Measurements from ENCODE around the gene TOPBP1. TPM values are rescaled to one million over a fixed set of nuclear protein-coding genes. Genes with fewer than 3 reads are reported as not detected.
"Not testable (repeated sequence)": the region's sequence is repeated elsewhere in the genome, so short reads cannot be mapped to it uniquely, and the experiment has no call there.

TOPBP1 gene
- total RNA-seq, 1 donor from 2014 or later: 10.0 TPM

GRCh38 chr3:133676336-133677118, 14.8 kb upstream of the TOPBP1 start:
- intact Hi-C loops (cut with micrococcal nuclease): no loop called here
- DNase-seq (no peak), ATAC-seq (no peak)

DNA sequence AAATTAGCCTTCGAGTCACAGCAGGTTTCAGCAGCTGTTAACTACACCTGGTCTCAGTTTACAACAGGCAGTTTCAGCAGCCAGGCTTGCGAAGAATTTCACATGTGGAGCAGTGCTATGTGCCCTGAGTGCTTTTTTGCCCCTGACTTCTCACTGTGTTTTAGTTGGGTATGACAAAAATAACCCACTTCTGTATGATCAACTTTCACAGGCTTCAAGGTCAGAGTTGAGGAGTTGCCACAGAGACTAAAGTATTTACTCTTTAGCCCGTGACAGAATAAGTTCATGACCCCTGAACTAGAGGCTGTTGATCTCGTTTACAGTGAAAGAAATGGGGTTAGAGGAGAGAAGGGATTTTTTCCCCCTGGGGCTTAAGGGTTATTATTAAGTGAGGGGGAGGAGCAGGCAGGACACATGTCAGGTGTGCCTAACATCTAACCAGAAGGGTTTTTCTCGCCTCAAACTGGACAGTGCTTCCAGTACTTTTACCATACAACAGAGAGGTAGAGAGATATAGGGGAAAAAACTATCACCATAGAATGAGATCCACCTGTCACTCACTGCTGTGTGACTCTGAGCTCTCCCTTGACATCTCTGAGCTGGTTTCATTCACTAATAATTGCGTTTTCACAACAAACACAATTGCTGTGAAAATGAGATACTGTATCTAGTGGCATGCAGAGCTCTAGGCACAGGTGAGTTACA, 14.0 kb upstream of the TOPBP1 start:
- intact Hi-C loops (cut with micrococcal nuclease): no loop called here
- DNase-seq (no peak), ATAC-seq (no peak)

DNA sequence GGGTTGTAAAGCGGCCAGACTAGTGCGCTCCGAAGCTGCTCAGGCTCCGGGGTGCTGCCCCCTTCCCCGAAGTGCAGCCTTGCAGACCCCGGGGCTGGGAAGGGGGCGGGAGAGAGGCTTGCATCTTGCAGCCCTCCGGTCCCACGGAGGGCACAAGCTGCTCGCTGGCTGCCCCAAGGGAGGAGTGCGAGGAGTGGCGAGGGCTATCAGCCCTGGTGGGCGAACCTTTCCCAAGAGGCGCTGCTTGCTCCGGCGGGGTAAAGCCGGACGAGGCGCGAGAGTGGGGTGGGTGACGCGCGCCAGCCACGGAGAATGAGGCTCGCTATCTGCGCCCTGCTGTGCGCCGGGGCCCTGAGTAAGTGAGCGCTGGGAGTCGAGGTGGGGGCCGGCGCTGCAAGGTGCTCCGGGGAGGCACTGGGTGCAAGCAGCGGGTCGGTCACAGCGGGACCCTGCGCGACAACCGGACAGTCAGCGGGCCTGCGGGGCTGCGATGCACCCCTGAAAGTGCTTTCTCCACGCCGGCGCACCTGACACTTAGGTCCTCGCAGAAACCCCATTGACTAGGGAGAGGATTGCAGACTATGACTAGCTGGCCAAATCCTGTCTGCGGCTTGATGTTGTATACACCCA, 12.7 kb upstream of the TOPBP1 start:
- DNase-seq (no peak), ATAC-seq (no peak)
- intact Hi-C loops (cut with micrococcal nuclease): no loop called here

DNA sequence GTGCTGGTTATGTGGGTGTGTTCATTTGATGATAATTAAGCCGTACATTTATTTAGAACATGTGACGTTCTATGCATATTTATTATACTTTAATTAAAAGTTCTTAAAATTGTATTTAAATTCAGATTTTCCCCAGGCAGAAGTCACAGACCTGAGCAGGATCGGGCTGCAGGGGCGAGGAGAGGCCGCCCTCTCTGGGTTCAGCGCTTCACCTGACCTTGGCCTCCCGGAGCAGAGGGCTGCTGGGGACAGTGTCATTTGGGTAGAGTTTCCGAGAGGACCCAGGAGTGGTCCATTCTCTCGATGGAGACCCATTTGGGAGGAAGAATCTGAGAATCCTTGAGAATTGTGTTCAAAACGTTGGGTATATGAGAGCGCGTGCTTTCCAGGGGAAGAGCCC, 12.0 kb upstream of the TOPBP1 start:
- DNase-seq: no peak
- no peak for ATAC-seq
- intact Hi-C loops (cut with micrococcal nuclease): no loop called here

DNA sequence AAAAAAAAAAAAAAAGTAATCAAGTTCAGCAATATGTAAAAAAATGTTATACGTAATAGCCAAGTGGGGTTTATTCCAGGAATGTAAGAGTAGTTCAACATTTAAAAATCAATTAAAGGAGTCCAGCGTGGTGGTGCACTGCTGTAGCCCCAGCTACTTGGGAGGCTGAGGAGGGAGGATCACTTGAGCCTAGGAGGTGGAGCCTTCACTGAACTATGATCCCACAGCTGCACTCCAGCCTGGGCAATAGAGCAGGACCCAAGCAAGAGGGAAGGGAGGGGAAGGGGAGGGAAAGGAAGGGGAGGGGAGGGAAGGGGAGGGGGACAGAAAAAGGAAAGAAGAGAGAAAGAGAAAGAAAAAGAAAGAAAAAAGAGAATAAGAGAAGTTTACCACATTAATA, 10.7 kb upstream of the TOPBP1 start:
- no peak for DNase-seq
- intact Hi-C loops (cut with micrococcal nuclease): no loop called here
- ATAC-seq: no peak

DNA sequence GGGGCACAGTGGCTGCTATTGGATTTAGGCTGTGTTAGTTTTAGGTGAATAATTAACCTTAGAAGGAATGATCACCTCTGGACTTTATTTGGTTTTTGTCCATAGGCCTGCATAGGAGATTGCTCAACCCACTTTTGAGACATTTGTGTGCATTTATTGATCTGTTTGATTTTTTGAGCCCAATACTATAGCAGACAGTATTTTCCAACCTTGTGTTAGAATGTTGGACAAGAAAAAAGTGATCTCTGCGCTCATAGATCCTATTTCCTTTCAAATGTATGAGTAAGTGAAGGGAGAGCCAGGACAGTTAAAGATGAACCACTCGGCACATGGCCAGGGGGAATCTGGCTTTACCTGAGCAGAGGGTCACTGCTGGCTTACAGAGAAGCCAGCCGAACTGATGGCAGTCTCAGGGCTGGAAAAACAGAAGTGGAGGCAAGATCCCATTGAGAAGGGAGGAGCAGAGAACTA, 8.8 kb upstream of the TOPBP1 start:
- DNase-seq: no peak
- intact Hi-C loops (cut with micrococcal nuclease): no loop called here
- ATAC-seq: no peak

DNA sequence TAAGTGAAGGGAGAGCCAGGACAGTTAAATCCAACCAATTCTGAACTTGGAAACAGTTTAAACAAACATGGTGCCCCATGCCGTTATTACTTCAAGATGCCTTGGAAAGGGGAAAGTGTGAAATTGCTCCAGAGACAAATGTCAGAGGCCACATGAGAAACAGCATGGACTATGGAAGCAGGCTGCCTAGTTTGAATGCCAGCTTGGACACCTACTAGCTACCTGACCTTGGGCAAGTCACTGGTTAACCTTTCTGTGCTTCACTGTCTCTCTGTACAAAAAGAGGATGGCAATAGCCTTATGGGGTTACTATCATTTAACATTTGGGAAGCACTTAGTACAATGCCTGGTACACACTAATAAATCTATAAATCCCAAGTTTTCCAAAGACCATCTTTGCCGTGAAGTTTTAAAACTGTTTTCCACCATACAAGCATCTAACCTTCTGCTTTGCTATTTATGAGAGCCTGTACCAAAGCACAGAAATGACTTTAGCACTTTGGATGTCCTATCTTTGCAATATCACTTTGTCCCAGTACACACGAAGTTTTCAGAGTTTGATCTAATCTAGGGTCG, 8.3 kb upstream of the TOPBP1 start:
- intact Hi-C loops (cut with micrococcal nuclease): no loop called here
- DNase-seq (no peak), ATAC-seq (no peak)

DNA sequence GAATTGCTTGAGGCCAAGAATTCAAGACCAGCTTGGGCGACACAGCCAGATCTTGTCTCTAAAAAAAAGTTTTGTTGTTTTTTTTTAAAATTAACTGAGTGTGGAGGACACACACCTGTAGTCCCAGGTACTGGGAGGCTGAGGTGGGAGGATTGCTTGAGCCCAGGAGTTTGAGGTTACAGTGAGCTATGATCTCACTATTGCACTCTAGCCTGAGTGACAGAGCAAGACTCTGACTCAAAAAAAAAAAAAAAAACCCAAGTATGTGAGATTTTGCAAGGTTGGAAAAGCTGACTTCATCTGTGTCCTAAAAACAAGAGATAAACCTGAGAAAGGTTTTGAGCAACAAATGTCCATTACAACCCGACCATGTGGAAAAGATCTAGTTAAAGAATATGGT, 5.4 kb upstream of the TOPBP1 start:
- DNase-seq (no peak), ATAC-seq (no peak)
- intact Hi-C loops (cut with micrococcal nuclease): no loop called here

DNA sequence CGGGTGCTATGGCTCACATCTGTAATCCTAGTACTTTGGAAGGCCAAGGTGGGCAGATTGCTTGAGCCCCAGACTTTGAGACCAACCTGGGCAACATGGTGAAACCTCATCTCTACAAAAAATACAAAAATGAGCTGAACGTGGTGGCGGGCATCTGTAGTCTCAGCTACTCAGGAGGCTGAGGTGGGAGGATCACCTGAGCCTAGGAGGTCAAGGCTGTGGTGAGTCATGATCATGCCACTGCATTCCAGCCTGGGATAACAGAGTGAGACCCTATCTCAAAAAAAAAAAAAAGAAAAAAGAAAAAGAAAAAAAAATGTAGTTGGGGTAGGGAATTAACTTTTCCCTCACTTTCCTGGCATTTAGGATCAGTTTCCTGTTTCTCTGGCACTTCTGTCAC, 3.4 kb upstream of the TOPBP1 start:
- DNase-seq; intact Hi-C loops (cut with micrococcal nuclease); ATAC-seq: not testable (repeated sequence)

DNA sequence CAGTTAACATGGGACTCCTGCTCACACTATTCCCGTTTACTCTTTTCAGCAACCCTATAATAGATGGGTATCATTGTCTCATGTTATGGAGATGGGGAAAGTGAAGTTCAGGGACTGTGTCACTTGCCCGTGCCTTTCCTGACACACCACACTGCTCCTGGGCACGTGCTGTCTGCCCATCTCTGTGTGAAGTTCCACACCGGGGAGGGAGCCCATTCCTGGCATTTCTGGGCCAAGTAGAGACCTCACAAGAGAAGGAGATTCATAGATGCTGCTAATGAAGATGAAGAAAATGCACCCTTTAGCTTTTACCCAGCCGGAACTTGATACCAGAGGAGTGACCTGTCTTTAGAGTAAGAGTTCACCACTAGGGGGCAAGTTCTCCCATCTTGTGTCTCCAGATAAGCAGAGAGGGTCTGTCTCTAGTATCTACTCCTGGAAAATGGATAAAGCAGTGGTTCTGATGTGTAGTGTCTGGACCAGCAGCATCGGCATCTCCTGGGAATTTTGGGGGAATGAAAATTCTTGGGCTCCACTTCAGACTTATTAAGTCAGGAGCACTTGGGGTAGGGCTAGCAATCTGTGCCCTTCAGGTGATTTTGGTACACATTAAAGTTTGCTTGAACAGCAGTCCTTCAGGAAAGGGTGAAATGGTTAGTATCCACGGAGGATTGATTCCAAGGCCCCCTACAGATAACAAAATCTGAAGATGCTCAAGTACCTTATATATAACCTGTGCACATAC, 2.0 kb upstream of the TOPBP1 start:
- ATAC-seq (peak; percentile 56), DNase-seq (no peak)
- intact Hi-C loops (cut with micrococcal nuclease): no loop called here

GRCh38 chr3:133662278-133662651, 524 bp upstream of the TOPBP1 start:
- ATAC-seq: peak; percentile 56
- intact Hi-C loops (cut with micrococcal nuclease): no loop called here
- DNase-seq: no peak

GRCh38 chr3:133659806-133660205, 1.9 kb downstream of the TOPBP1 start:
- intact Hi-C loops (cut with micrococcal nuclease): no loop called here
- DNase-seq: no peak
- ATAC-seq: no peak

DNA sequence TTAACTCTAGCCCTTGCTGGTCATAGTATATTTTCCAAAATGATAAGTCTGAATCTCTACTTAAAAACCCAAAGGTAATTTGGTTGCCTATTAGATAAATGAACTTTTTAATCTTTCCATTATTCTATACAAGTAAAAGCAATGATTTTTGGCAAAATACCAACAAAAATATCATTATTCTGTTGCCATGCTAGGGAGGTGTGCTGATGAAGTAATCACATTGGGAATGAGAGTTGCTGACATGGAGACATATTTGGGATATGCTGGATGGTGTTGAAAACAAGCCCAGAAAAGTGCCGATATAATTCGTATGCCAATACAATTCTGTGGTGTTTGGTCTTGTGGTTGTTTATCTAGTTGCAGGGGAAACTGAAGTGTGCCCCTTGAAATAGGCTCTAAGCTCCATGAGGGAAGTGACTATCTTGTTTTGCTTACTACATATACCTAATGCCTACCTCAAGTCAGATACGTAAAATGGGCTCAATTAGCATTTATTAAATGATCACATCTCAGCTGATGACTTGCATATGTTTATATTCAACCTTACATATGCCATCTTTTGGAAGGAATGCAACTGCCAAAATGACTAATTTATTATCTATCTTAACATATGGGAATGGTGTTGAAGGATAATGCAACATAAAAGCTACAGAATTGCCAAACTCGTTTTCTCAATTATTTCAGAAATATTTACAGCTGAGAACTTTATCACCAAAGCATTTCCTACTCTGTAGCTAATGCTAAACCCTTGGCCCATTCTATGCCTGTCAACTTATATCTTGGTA, 5.8 kb downstream of the TOPBP1 start:
- intact Hi-C loops (cut with micrococcal nuclease): no loop called here
- DNase-seq (no peak), ATAC-seq (no peak)

- ATAC-seq (no peak), DNase-seq (no peak)
- intact Hi-C loops (cut with micrococcal nuclease): no loop called here
Measured at GRCh38 chr3:133649486-133650068, 12.2 kb downstream of the TOPBP1 start.

DNA sequence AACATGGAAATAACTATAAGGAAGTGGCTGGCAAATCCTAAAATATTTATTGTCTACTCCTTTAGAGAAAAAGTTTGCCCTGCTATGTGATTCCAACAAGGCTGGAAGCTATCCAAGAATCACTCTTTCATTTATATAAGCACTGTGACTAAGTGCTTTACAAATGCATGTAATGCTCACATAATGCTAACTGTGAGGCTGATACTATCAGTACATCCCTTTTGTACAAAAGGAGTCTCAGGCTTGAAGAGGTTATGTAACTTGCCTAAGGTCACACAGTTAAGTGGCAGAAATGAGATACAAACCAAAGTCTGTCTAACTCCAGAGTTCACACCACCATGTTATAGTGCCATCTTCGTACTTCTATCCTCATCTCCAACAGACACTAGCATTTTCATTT, 17.0 kb downstream of the TOPBP1 start:
- ATAC-seq (no peak), DNase-seq (no peak)
- intact Hi-C loops (cut with micrococcal nuclease): no loop called here

- intact Hi-C loops (cut with micrococcal nuclease): no loop called here
- no peak for ATAC-seq
- DNase-seq: no peak
Measured at GRCh38 chr3:133643611-133644010, 18.1 kb downstream of the TOPBP1 start.

DNA sequence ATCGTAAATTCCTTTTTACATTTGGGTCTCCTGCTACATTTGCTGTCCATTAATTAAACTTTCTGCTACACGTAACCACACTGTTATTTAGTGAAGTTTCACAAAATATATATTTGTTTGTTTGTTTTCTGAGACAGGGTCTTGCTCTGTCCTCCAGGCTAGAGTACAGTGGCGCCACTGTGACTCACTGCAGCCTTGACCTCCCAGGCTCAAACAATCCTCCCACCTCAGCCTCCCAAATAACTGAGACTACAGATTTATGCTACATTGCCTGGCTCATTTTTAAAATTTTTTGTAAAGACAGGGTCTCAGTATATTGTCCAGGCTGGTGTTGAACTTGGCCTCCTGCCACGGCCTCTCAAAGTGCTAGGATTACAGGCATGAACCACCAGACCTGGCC, 20.5 kb downstream of the TOPBP1 start:
- DNase-seq (no peak), ATAC-seq (no peak)
- intact Hi-C loops (cut with micrococcal nuclease): no loop called here

DNA sequence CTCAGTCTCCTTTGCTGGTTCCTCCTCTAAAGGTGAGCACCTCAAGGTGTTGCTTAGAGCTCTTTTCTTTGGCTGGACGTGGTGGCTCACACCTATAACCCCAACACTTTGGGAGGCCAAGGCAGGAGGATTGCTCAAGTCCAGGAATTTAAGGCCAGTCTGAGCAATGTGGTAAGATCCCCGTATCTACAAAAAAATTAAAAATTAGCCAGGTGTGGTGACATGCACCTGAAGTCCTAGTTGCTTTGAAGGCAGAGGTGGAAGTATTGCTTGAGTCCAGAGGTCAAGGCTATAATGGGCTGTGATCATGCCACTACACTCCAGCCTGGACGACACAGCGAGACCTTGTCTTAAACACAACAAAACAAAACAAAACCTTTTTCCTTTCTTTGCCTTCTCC, 28.3 kb downstream of the TOPBP1 start:
- DNase-seq (no peak), ATAC-seq (no peak)
- intact Hi-C loops (cut with micrococcal nuclease): no loop called here

Measured in left ventricle myocardium superior (tissue), 1 donor.